ENCODE results near the gene HOXA3. TPM values are rescaled to one million over a fixed set of nuclear protein-coding genes. Genes with fewer than 3 reads are reported as not detected.

HOXA3 gene
- polyA plus RNA-seq, 1 donor (not counting 4 experiments of a cell fraction or from before 2014, with no cell fraction given): 0.58 TPM

- no peak for FAIRE-seq
- TF ChIP-seq EZH2 (IDR thresholded peaks at IDR 0.05; ENCODE audit: low read length) (no peak), CTCF (optimal IDR thresholded peaks at IDR 0.05 in 1 of 3, IDR thresholded peaks at IDR 0.05 in 1 of 3, conservative IDR thresholded peaks at IDR 0.05 in 1 of 3; ENCODE audit: extremely low read depth in 1 of 3, insufficient read depth in 2 of 3, low read length in 3 of 3) (no peak)
- Histone ChIP-seq H3K4me1 (ENCODE audit: control insufficient read depth, extremely low read depth, insufficient read depth, low read length) (peaks cover 34% of the 10 kb centered on the region), H4K20me1 (ENCODE audit: control insufficient read depth, extremely low read depth, insufficient read depth, low read length) (no peaks in the 10 kb centered on the region), H3K4me3 (ENCODE audit: control insufficient read depth in 2 of 3, extremely low read depth in 1 of 3, insufficient read depth in 2 of 3, low read depth in 1 of 3, low read length in 3 of 3) (peak overlapping the region in 1 of 3 experiments; percentile 17), H3K27ac (ENCODE audit: control insufficient read depth, insufficient read depth, low read length) (no peak overlapping the region), H3K9me1 (ENCODE audit: control insufficient read depth, extremely low read depth, insufficient read depth, low read length) (no peaks in the 10 kb centered on the region), H3K79me2 (ENCODE audit: control insufficient read depth, insufficient read depth, low read length) (peaks cover 27% of the 10 kb centered on the region), H3K27me3 (ENCODE audit: control insufficient read depth, extremely low read depth, insufficient read depth, low read length) (no peaks in the 10 kb centered on the region), H3K36me3 (ENCODE audit: control insufficient read depth in 2 of 2, extremely low read depth in 1 of 2, insufficient read depth in 2 of 2, low read length in 2 of 2) (no peaks in the 10 kb centered on the region), H3K4me2 (ENCODE audit: control insufficient read depth, extremely low read depth, insufficient read depth, low read depth, low read length) (peak overlapping the region; percentile 33), H2AFZ (ENCODE audit: control insufficient read depth, low read length) (no peak overlapping the region), H3K9me3 (ENCODE audit: control insufficient read depth, low read depth, low read length) (no peaks in the 10 kb centered on the region), H3K9ac (ENCODE audit: control insufficient read depth, extremely low read depth, insufficient read depth, low read length) (peak overlapping the region; percentile 7)
- dilution Hi-C loops (cut with MboI; ENCODE audit: extremely low pct_ligation_motif_present, low sequenced_read_pairs): no loop called here
- no peak for DNase-seq (ENCODE audit: low read depth, low spot score)
These were observed 43.8 kb downstream of the HOXA3 start for GRCh38 chr7:27108390-27109127.

- H3K9ac ChIP-seq (ENCODE audit: control insufficient read depth, extremely low read depth, insufficient read depth, low read length): peak overlapping the region; percentile 71
- no peaks in the 10 kb centered on the region for H3K36me3 ChIP-seq (ENCODE audit: control insufficient read depth in 2 of 2, extremely low read depth in 1 of 2, insufficient read depth in 2 of 2, low read length in 2 of 2)
- no peaks in the 10 kb centered on the region for H3K9me1 ChIP-seq (ENCODE audit: control insufficient read depth, extremely low read depth, insufficient read depth, low read length)
- dilution Hi-C loops (cut with MboI; ENCODE audit: extremely low pct_ligation_motif_present, low sequenced_read_pairs): no loop called here
- H3K79me2 ChIP-seq (ENCODE audit: control insufficient read depth, insufficient read depth, low read length): peaks cover 21% of the 10 kb centered on the region
- H3K4me1 ChIP-seq (ENCODE audit: control insufficient read depth, extremely low read depth, insufficient read depth, low read length): peaks cover 39% of the 10 kb centered on the region
- no peak overlapping the region for H2AFZ ChIP-seq (ENCODE audit: control insufficient read depth, low read length)
- H3K4me2 ChIP-seq (ENCODE audit: control insufficient read depth, extremely low read depth, insufficient read depth, low read depth, low read length): peak overlapping the region; percentile 76
- FAIRE-seq (no peak), DNase-seq (ENCODE audit: low read depth, low spot score) (no peak)
- peak overlapping the region; percentile 55 for H3K27ac ChIP-seq (ENCODE audit: control insufficient read depth, insufficient read depth, low read length)
- TF ChIP-seq EZH2 (IDR thresholded peaks at IDR 0.05; ENCODE audit: low read length): no peak
- TF ChIP-seq CTCF (optimal IDR thresholded peaks at IDR 0.05 in 1 of 3, IDR thresholded peaks at IDR 0.05 in 1 of 3, conservative IDR thresholded peaks at IDR 0.05 in 1 of 3; ENCODE audit: extremely low read depth in 1 of 3, insufficient read depth in 2 of 3, low read length in 3 of 3): no peak
- H3K9me3 ChIP-seq (ENCODE audit: control insufficient read depth, low read depth, low read length): no peaks in the 10 kb centered on the region
- H3K27me3 ChIP-seq (ENCODE audit: control insufficient read depth, extremely low read depth, insufficient read depth, low read length): no peaks in the 10 kb centered on the region
- no peaks in the 10 kb centered on the region for H4K20me1 ChIP-seq (ENCODE audit: control insufficient read depth, extremely low read depth, insufficient read depth, low read length)
- H3K4me3 ChIP-seq (ENCODE audit: control insufficient read depth in 2 of 3, extremely low read depth in 1 of 3, insufficient read depth in 2 of 3, low read depth in 1 of 3, low read length in 3 of 3): peak overlapping the region in 1 of 3 experiments; percentile 20
These were observed 44.7 kb downstream of the HOXA3 start for GRCh38 chr7:27107391-27108381.

Measured in keratinocyte (primary cell).